ENCODE results near the gene BOLA3.
"Not testable (repeated sequence)": the region's sequence is repeated elsewhere in the genome, so short reads cannot be mapped to it uniquely, and the experiment has no call there.

DNA sequence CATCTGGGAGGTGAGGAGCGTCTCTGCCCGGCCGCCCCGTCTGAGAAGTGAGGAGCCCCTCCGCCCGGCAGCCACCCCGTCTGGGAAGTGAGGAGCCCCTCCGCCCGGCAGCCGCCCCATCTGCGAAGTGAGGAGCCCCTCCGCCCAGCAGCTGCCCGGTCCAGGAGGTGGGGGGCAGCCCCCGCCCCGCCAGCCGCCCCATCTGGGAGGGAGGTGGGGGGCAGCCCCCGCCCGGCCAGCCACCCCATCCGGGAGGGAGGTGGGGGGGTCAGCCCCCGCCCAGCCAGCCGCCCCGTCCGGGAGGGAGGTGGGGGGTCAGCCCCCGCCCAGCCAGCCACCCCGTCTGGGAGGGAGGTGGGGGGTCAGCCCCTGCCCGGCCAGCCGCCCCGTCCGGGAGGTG is 23.8 kb downstream of the BOLA3 start:
- TF ChIP-seq, protein P1, sequence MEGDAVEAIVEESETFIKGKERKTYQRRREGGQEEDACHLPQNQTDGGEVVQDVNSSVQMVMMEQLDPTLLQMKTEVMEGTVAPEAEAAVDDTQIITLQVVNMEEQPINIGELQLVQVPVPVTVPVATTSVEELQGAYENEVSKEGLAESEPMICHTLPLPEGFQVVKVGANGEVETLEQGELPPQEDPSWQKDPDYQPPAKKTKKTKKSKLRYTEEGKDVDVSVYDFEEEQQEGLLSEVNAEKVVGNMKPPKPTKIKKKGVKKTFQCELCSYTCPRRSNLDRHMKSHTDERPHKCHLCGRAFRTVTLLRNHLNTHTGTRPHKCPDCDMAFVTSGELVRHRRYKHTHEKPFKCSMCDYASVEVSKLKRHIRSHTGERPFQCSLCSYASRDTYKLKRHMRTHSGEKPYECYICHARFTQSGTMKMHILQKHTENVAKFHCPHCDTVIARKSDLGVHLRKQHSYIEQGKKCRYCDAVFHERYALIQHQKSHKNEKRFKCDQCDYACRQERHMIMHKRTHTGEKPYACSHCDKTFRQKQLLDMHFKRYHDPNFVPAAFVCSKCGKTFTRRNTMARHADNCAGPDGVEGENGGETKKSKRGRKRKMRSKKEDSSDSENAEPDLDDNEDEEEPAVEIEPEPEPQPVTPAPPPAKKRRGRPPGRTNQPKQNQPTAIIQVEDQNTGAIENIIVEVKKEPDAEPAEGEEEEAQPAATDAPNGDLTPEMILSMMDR (IDR thresholded peaks at IDR 0.05): not testable (repeated sequence)
- TF ChIP-seq EZH2 (IDR thresholded peaks at IDR 0.05; ENCODE audit: borderline replicate concordance, insufficient read depth, low read depth, low read length, poor library complexity, severe bottlenecking): not testable (repeated sequence)
